HT1080 (cell line): ENCODE results near the gene ZEB1. TPM values are rescaled to one million over a fixed set of nuclear protein-coding genes. Genes with fewer than 3 reads are reported as not detected.

Experiments used
- DNase-seq: peaks from one replicate; pipeline ENCODE4 v3.0.0-alpha.2; 2015; ENCODE audit warnings: low read depth
- small RNA-seq: library from RNA; depleted of rRNA; stranded (forward); fragments of <200 nt; gene quantifications from one replicate; pipeline ENCODE3, GENCODE V24; 2014
- total RNA-seq: library from RNA; depleted of rRNA; stranded (reverse); fragments of >200 nt; shearing (Covaris generic); gene quantifications from 2 replicates; pipeline ENCODE4 v1.2.3, GENCODE V29; 2014

Gene ZEB1
- total RNA-seq, 1 experiment from 2014 or later = 35.2 TPM

- no peak for DNase-seq
Observed at GRCh38 chr10:31578951-31579350, 259.9 kb downstream of the ZEB1 start.

Small RNAs within 50 kb of the gene (small RNA-seq; reads per million reads assigned to genes)
- gene SPTLC1P1 = not detected
